MM.1S (cell line): Measurements from ENCODE around the gene DUSP7.

Experiments used
- EZH2 ChIP-seq: fragments of 300-600 bp; sonication (generic); optimal IDR thresholded peaks from 2 replicates; pipeline ENCODE3; 2017; ENCODE audit warnings: low read depth, mild to moderate bottlenecking, antibody characterized with exemption, low read length, mixed read lengths
- EZH2phosphoT487 ChIP-seq: fragments of 300-600 bp; sonication (generic); IDR thresholded peaks from 2 replicates; pipeline ENCODE4 v1.6.1; 2018; ENCODE audit warnings: antibody characterized with exemption, low read length
- TF ChIP-seq, protein P1 (sequence below): fragments of 300-600 bp; sonication (generic); IDR thresholded peaks from 2 replicates; pipeline ENCODE4 v1.5.1; 2016; ENCODE audit warnings: antibody characterized with exemption, low read length, mixed read lengths

DNA sequence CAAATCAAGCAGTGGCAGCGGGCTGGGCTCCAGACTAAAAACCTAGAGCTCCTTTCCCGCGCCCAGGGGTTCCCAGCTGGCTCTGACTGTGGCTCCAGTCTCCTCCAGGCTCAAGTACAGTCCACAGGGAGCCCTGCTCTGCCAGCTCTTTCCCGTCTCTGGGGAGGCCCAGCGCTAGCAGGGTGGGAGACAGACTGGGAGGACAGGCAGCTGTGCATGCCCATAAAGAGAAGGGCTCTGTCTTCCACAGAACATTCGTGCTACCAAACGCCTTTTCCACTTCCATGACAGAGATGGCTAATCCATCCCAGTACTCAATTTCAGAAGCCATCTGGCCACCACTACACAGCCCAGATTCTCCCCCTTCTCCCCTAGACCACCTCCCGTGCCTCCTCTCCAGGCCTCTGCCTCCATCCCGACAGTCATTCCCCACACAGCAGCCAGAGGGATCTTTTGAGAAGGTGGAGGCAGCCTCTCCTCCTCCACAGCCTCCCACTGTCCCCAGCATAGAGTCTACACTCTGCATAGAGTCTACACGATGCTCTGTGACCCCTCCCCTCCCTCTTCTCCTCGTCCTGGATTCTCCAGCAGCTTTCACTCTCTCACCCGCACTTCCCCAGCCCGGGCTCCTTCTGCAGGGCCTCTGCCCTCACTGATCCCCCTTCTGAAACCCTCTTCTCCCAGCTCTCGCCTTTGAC, 6.8 kb upstream of the DUSP7 start:
- TF ChIP-seq, protein P1, sequence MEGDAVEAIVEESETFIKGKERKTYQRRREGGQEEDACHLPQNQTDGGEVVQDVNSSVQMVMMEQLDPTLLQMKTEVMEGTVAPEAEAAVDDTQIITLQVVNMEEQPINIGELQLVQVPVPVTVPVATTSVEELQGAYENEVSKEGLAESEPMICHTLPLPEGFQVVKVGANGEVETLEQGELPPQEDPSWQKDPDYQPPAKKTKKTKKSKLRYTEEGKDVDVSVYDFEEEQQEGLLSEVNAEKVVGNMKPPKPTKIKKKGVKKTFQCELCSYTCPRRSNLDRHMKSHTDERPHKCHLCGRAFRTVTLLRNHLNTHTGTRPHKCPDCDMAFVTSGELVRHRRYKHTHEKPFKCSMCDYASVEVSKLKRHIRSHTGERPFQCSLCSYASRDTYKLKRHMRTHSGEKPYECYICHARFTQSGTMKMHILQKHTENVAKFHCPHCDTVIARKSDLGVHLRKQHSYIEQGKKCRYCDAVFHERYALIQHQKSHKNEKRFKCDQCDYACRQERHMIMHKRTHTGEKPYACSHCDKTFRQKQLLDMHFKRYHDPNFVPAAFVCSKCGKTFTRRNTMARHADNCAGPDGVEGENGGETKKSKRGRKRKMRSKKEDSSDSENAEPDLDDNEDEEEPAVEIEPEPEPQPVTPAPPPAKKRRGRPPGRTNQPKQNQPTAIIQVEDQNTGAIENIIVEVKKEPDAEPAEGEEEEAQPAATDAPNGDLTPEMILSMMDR: no peak
- TF ChIP-seq EZH2: no peak
- TF ChIP-seq EZH2phosphoT487: no peak
